ENCODE results near the gene EIF3A.

The EIF3A gene

GRCh38 chr10:119079599-119080520, 757 bp downstream of the EIF3A start:
- DNase-seq (ENCODE audit: insufficient read length, low spot score), result peak; percentile 65
- FAIRE-seq, result peak; percentile 92
- TF ChIP-seq POLR2AphosphoS5 (IDR thresholded peaks at IDR 0.05; ENCODE audit: low read depth, low read length) (no peak), SPI1 (IDR thresholded peaks at IDR 0.05; ENCODE audit: low read depth, low read length) (no peak), PAX5 (IDR thresholded peaks at IDR 0.05; ENCODE audit: insufficient read depth, low read length, severe bottlenecking) (no peak), TAF1 (IDR thresholded peaks at IDR 0.05; ENCODE audit: low read depth, low read length) (peak; percentile 56; the same call in 1 of the 2 replicates), POU2F2 (IDR thresholded peaks at IDR 0.05; ENCODE audit: low read depth, low read length) (peak; percentile 35; the same call in 1 of the 2 replicates), POLR2A (IDR thresholded peaks at IDR 0.05; ENCODE audit: low read depth, low read length) (no peak)

GRCh38 chr10:119078422-119079179, 2.0 kb downstream of the EIF3A start:
- TF ChIP-seq SPI1 (IDR thresholded peaks at IDR 0.05; ENCODE audit: low read depth, low read length), result no peak
- no peak for TF ChIP-seq POLR2AphosphoS5 (IDR thresholded peaks at IDR 0.05; ENCODE audit: low read depth, low read length)
- no peak for TF ChIP-seq POLR2A (IDR thresholded peaks at IDR 0.05; ENCODE audit: low read depth, low read length)
- no peak for TF ChIP-seq PAX5 (IDR thresholded peaks at IDR 0.05; ENCODE audit: insufficient read depth, low read length, severe bottlenecking)
- no peak for TF ChIP-seq POU2F2 (IDR thresholded peaks at IDR 0.05; ENCODE audit: low read depth, low read length)
- TF ChIP-seq TAF1 (IDR thresholded peaks at IDR 0.05; ENCODE audit: low read depth, low read length), result no peak
- FAIRE-seq (no peak), DNase-seq (ENCODE audit: insufficient read length, low spot score) (no peak)

- FAIRE-seq (no peak), DNase-seq (ENCODE audit: insufficient read length, low spot score) (no peak)
- TF ChIP-seq POLR2AphosphoS5 (IDR thresholded peaks at IDR 0.05; ENCODE audit: low read depth, low read length) (no peak), SPI1 (IDR thresholded peaks at IDR 0.05; ENCODE audit: low read depth, low read length) (no peak), TAF1 (IDR thresholded peaks at IDR 0.05; ENCODE audit: low read depth, low read length) (no peak), POU2F2 (IDR thresholded peaks at IDR 0.05; ENCODE audit: low read depth, low read length) (no peak), POLR2A (IDR thresholded peaks at IDR 0.05; ENCODE audit: low read depth, low read length) (no peak), PAX5 (IDR thresholded peaks at IDR 0.05; ENCODE audit: insufficient read depth, low read length, severe bottlenecking) (no peak)
These were observed 7.0 kb downstream of the EIF3A start for GRCh38 chr10:119073584-119073983.

- FAIRE-seq (no peak), DNase-seq (ENCODE audit: insufficient read length, low spot score) (no peak)
- TF ChIP-seq POLR2A (IDR thresholded peaks at IDR 0.05; ENCODE audit: low read depth, low read length) (no peak; the same call in 1 of the 2 replicates), TAF1 (IDR thresholded peaks at IDR 0.05; ENCODE audit: low read depth, low read length) (no peak), PAX5 (IDR thresholded peaks at IDR 0.05; ENCODE audit: insufficient read depth, low read length, severe bottlenecking) (no peak), POLR2AphosphoS5 (IDR thresholded peaks at IDR 0.05; ENCODE audit: low read depth, low read length) (no peak), SPI1 (IDR thresholded peaks at IDR 0.05; ENCODE audit: low read depth, low read length) (no peak), POU2F2 (IDR thresholded peaks at IDR 0.05; ENCODE audit: low read depth, low read length) (no peak)
These were observed 10.0 kb downstream of the EIF3A start for GRCh38 chr10:119070395-119071165.

GRCh38 chr10:119061926-119062325, 18.7 kb downstream of the EIF3A start:
- TF ChIP-seq POLR2AphosphoS5 (IDR thresholded peaks at IDR 0.05; ENCODE audit: low read depth, low read length) (no peak), PAX5 (IDR thresholded peaks at IDR 0.05; ENCODE audit: insufficient read depth, low read length, severe bottlenecking) (no peak), TAF1 (IDR thresholded peaks at IDR 0.05; ENCODE audit: low read depth, low read length) (no peak), SPI1 (IDR thresholded peaks at IDR 0.05; ENCODE audit: low read depth, low read length) (no peak), POLR2A (IDR thresholded peaks at IDR 0.05; ENCODE audit: low read depth, low read length) (no peak), POU2F2 (IDR thresholded peaks at IDR 0.05; ENCODE audit: low read depth, low read length) (no peak)
- FAIRE-seq (no peak), DNase-seq (ENCODE audit: insufficient read length, low spot score) (no peak)

- TF ChIP-seq PAX5 (IDR thresholded peaks at IDR 0.05; ENCODE audit: insufficient read depth, low read length, severe bottlenecking) (no peak), SPI1 (IDR thresholded peaks at IDR 0.05; ENCODE audit: low read depth, low read length) (peak; percentile 79), POLR2A (IDR thresholded peaks at IDR 0.05; ENCODE audit: low read depth, low read length) (no peak), POLR2AphosphoS5 (IDR thresholded peaks at IDR 0.05; ENCODE audit: low read depth, low read length) (no peak), TAF1 (IDR thresholded peaks at IDR 0.05; ENCODE audit: low read depth, low read length) (no peak), POU2F2 (IDR thresholded peaks at IDR 0.05; ENCODE audit: low read depth, low read length) (no peak)
- no peak for DNase-seq (ENCODE audit: insufficient read length, low spot score)
- FAIRE-seq, result no peak
These were observed 19.3 kb downstream of the EIF3A start for GRCh38 chr10:119061352-119061751.

- FAIRE-seq (no peak), DNase-seq (ENCODE audit: insufficient read length, low spot score) (no peak)
- TF ChIP-seq POLR2AphosphoS5 (IDR thresholded peaks at IDR 0.05; ENCODE audit: low read depth, low read length) (no peak), PAX5 (IDR thresholded peaks at IDR 0.05; ENCODE audit: insufficient read depth, low read length, severe bottlenecking) (no peak), POU2F2 (IDR thresholded peaks at IDR 0.05; ENCODE audit: low read depth, low read length) (no peak), TAF1 (IDR thresholded peaks at IDR 0.05; ENCODE audit: low read depth, low read length) (no peak), SPI1 (IDR thresholded peaks at IDR 0.05; ENCODE audit: low read depth, low read length) (no peak), POLR2A (IDR thresholded peaks at IDR 0.05; ENCODE audit: low read depth, low read length) (no peak)
These were observed 20.5 kb downstream of the EIF3A start for GRCh38 chr10:119060107-119060506.

- FAIRE-seq (no peak), DNase-seq (ENCODE audit: insufficient read length, low spot score) (no peak)
- no peak for TF ChIP-seq POLR2A (IDR thresholded peaks at IDR 0.05; ENCODE audit: low read depth, low read length)
- TF ChIP-seq SPI1 (IDR thresholded peaks at IDR 0.05; ENCODE audit: low read depth, low read length), result no peak
- TF ChIP-seq POLR2AphosphoS5 (IDR thresholded peaks at IDR 0.05; ENCODE audit: low read depth, low read length), result no peak
- no peak for TF ChIP-seq TAF1 (IDR thresholded peaks at IDR 0.05; ENCODE audit: low read depth, low read length)
- no peak for TF ChIP-seq PAX5 (IDR thresholded peaks at IDR 0.05; ENCODE audit: insufficient read depth, low read length, severe bottlenecking)
- no peak for TF ChIP-seq POU2F2 (IDR thresholded peaks at IDR 0.05; ENCODE audit: low read depth, low read length)
These were observed 21.1 kb downstream of the EIF3A start for GRCh38 chr10:119059557-119059956.
